ENCODE data around the gene RABL2A.
"Not testable (repeated sequence)": the region's sequence is repeated elsewhere in the genome, so short reads cannot be mapped to it uniquely, and the experiment has no call there.

- TF ChIP-seq, protein P1, sequence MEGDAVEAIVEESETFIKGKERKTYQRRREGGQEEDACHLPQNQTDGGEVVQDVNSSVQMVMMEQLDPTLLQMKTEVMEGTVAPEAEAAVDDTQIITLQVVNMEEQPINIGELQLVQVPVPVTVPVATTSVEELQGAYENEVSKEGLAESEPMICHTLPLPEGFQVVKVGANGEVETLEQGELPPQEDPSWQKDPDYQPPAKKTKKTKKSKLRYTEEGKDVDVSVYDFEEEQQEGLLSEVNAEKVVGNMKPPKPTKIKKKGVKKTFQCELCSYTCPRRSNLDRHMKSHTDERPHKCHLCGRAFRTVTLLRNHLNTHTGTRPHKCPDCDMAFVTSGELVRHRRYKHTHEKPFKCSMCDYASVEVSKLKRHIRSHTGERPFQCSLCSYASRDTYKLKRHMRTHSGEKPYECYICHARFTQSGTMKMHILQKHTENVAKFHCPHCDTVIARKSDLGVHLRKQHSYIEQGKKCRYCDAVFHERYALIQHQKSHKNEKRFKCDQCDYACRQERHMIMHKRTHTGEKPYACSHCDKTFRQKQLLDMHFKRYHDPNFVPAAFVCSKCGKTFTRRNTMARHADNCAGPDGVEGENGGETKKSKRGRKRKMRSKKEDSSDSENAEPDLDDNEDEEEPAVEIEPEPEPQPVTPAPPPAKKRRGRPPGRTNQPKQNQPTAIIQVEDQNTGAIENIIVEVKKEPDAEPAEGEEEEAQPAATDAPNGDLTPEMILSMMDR (IDR thresholded peaks at IDR 0.05): not testable (repeated sequence)
- TF ChIP-seq POLR2A (IDR thresholded peaks at IDR 0.05): not testable (repeated sequence)
Observed at GRCh38 chr2:113597572-113597971, 29.5 kb upstream of the RABL2A start.
